CD14-positive monocyte (primary cell): ENCODE data around the gene ZDHHC14. TPM values are rescaled to one million over a fixed set of nuclear protein-coding genes. Genes with fewer than 3 reads are reported as not detected.

Experiments
- DNase-seq, 3 donors: peaks; one replicate each; pipeline ENCODE4 v3.0.0-alpha.2; 2011 to 2022
- H2AFZ ChIP-seq: 2 replicates; pipeline ENCODE4 v1.6.0; 2012; ENCODE audit warnings: mild to moderate bottlenecking, low read depth, low read length, inconsistent platforms; ENCODE audit not compliant: insufficient read depth, poor library complexity, severe bottlenecking
- H3K27ac ChIP-seq, 2 donors: 1 replicate in 1 of 2; 2 replicates in 1 of 2; pipeline ENCODE4 v1.5.1; 2012 to 2013; ENCODE audit warnings: low read length in 2 of 2, control low read depth in 1 of 2, inconsistent platforms in 1 of 2, low read depth in 1 of 2, mild to moderate bottlenecking in 1 of 2
- H3K27me3 ChIP-seq, 2 donors: one replicate each; pipeline versions ENCODE4 v1.6.0 to v1.6.1; 2011 to 2013; ENCODE audit warnings: low read length in 2 of 2; ENCODE audit not compliant: control insufficient read depth in 2 of 2, insufficient read depth in 2 of 2
- H3K36me3 ChIP-seq, 2 donors: replicated peaks in 1 of 2; 1 replicate in 1 of 2; 2 replicates in 1 of 2; pipeline versions ENCODE4 v1.5.1 to v1.6.1; 2012 to 2013; ENCODE audit warnings: low read length in 2 of 2, control low read depth in 1 of 2, inconsistent platforms in 1 of 2, mild to moderate bottlenecking in 1 of 2; ENCODE audit not compliant: insufficient read depth in 2 of 2, control insufficient read depth in 1 of 2
- H3K4me1 ChIP-seq, 2 donors: 1 replicate in 1 of 2; 2 replicates in 1 of 2; pipeline versions ENCODE4 v1.5.1 to v1.6.1; 2012 to 2013; ENCODE audit warnings: low read length in 2 of 2, control low read depth in 1 of 2, inconsistent platforms in 1 of 2, mild to moderate bottlenecking in 1 of 2, moderate library complexity in 1 of 2; ENCODE audit not compliant: insufficient read depth in 2 of 2, control insufficient read depth in 1 of 2
- H3K4me2 ChIP-seq: replicated peaks from 2 replicates; pipeline ENCODE3; 2012; ENCODE audit warnings: low read length, moderate library complexity, mild to moderate bottlenecking; ENCODE audit not compliant: poor library complexity, severe bottlenecking; ENCODE audit errors: extremely low read depth
- H3K4me3 ChIP-seq, 3 experiments: fragments of 200-600 bp in 1 of 3; sonication (generic) in 1 of 3; replicated peaks in 1 of 3; 1 replicate in 2 of 3; 2 replicates in 1 of 3; pipeline ENCODE4 v1.5.1; 2011 to 2013; ENCODE audit warnings: low read length in 3 of 3, mild to moderate bottlenecking in 3 of 3, control low read depth in 2 of 3, low read depth in 2 of 3, inconsistent platforms in 1 of 3, moderate library complexity in 1 of 3
- H3K79me2 ChIP-seq: 2 replicates; pipeline ENCODE4 v1.6.0; 2012; ENCODE audit warnings: mild to moderate bottlenecking, control low read depth, inconsistent platforms, low read length, moderate library complexity; ENCODE audit not compliant: insufficient read depth
- H3K9ac ChIP-seq: 2 replicates; pipeline ENCODE4 v1.6.0; 2017; ENCODE audit warnings: low read length, mild to moderate bottlenecking; ENCODE audit not compliant: insufficient read depth, poor library complexity, severe bottlenecking
- H3K9me3 ChIP-seq, 2 donors: replicated peaks in 1 of 2; 1 replicate in 1 of 2; 2 replicates in 1 of 2; pipeline versions ENCODE4 v1.5.1 to v1.6.1; 2012 to 2013; ENCODE audit warnings: low read length in 2 of 2, control low read depth in 1 of 2; ENCODE audit not compliant: control insufficient read depth in 1 of 2, insufficient read depth in 1 of 2
- H4K20me1 ChIP-seq: 2 replicates; pipeline ENCODE4 v1.6.0; 2012; ENCODE audit warnings: mild to moderate bottlenecking, low read length, control low read depth, moderate library complexity; ENCODE audit not compliant: insufficient read depth
- H3K27ac Mint-ChIP-seq, 7 donors: one replicate each; pipeline ENCODE4 v1.8.0; 2020; ENCODE audit warnings: mild to moderate bottlenecking in 7 of 7, mixed read lengths in 7 of 7, moderate library complexity in 6 of 7, inconsistent platforms in 2 of 7
- H3K27me3 Mint-ChIP-seq, 3 donors: one replicate each; pipeline ENCODE4 v1.8.0; 2021 to 2022; ENCODE audit warnings: low read depth in 3 of 3, mild to moderate bottlenecking in 3 of 3, mixed read lengths in 3 of 3, moderate library complexity in 3 of 3, inconsistent platforms in 1 of 3
- H3K36me3 Mint-ChIP-seq, 2 donors: one replicate each; pipeline ENCODE4 v1.8.0; 2020; ENCODE audit warnings: mixed read lengths in 2 of 2, inconsistent platforms in 1 of 2, mild to moderate bottlenecking in 1 of 2
- H3K4me1 Mint-ChIP-seq: one replicate; pipeline ENCODE4 v1.8.0; 2020; ENCODE audit warnings: mild to moderate bottlenecking, mixed read lengths
- H3K4me3 Mint-ChIP-seq, 2 donors: one replicate each; pipeline ENCODE4 v1.8.0; 2020; ENCODE audit warnings: mild to moderate bottlenecking in 2 of 2, mixed read lengths in 2 of 2, moderate library complexity in 1 of 2
- H3K9me3 Mint-ChIP-seq, 7 donors: one replicate each; pipeline ENCODE4 v1.8.0; 2020 to 2022; ENCODE audit warnings: mixed read lengths in 7 of 7, mild to moderate bottlenecking in 6 of 7, moderate library complexity in 6 of 7, inconsistent platforms in 2 of 7
- WGBS: methylation state at CpG from one replicate; pipeline ENCODE4 v1.1.5; 2013; ENCODE audit warnings: missing lambda C conversion rate; ENCODE audit not compliant: insufficient coverage; 5-methylcytosine and 5-hydroxymethylcytosine counted together
- intact Hi-C, 2 donors: fragments of 100-400 bp; cut with micrococcal nuclease; formaldehyde crosslinking; loops; one replicate each; pipeline versions ENCODE4 v1.15.0 to v1.15.1; 2023
- polyA plus RNA-seq, 3 donors: library from polyadenylated mRNA; depleted of rRNA in 1 of 3; unstranded in 2 of 3; stranded (reverse) in 1 of 3; fragments of 300-500 nt in 2 of 3; fragments of >200 nt in 1 of 3; fragmentation: Illumina TruSeq in 2 of 3; gene quantifications; 1 replicate in 2 of 3; 2 replicates in 1 of 3; pipeline ENCODE4 v1.2.3, GENCODE V29; 2012 to 2021
- TF ChIP-seq, protein P1 (sequence below): fragments of 200-600 bp; IDR thresholded peaks from one replicate; pipeline ENCODE4 v1.8.0; 2022; ENCODE audit warnings: antibody characterized with exemption, mild to moderate bottlenecking

The ZDHHC14 gene
- polyA plus RNA-seq, 3 donors = 0.30 to 1.7 (median 0.93) TPM

DNA sequence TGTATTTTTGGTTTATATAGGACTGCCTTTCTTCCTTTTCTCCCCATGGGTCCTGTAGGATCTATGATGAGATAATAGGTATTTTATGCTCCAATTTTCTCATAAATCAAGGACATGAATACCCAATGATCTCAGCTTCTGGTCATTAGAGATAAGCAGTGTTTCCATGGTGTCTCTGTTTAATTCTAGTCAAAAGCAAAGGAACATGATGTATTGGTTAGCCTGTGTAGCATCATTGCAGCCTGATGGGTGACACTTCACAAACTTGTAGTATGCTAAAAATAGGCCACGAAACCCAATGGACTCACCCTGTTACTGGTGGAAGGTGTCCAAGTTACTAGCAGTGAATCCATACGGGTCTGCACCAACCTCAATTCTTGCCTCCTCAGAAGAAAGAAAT is 325.9 kb downstream of the ZDHHC14 start:
- Histone ChIP-seq H3K9ac (no peak overlapping the region), H3K36me3 (no peaks in the 10 kb centered on the region), H2AFZ (no peak overlapping the region), H3K4me1 (no peaks in the 10 kb centered on the region), H3K9me3 (no peaks in the 10 kb centered on the region), H3K79me2 (no peaks in the 10 kb centered on the region), H3K4me3 (no peak overlapping the region), H3K27me3 (no peaks in the 10 kb centered on the region), H3K4me2 (no peak overlapping the region), H3K27ac (no peak overlapping the region), H4K20me1 (no peaks in the 10 kb centered on the region)
- intact Hi-C loops = no loop called here
- no peaks in the 10 kb centered on the region for H3K36me3 Mint-ChIP-seq
- peaks cover 0 to 2% (median 1%) of the 10 kb centered on the region in 3 donors for H3K27me3 Mint-ChIP-seq
- peaks cover 0 to 4% (median 0%) of the 10 kb centered on the region in 7 donors for H3K9me3 Mint-ChIP-seq
- DNase-seq = no peak
- H3K4me1 Mint-ChIP-seq = no peaks in the 10 kb centered on the region
- no peak overlapping the region for H3K4me3 Mint-ChIP-seq
- no CpG with 5 or more reads among the region's 2 CpGs for WGBS
- H3K27ac Mint-ChIP-seq = no peak overlapping the region
- TF ChIP-seq, protein P1, sequence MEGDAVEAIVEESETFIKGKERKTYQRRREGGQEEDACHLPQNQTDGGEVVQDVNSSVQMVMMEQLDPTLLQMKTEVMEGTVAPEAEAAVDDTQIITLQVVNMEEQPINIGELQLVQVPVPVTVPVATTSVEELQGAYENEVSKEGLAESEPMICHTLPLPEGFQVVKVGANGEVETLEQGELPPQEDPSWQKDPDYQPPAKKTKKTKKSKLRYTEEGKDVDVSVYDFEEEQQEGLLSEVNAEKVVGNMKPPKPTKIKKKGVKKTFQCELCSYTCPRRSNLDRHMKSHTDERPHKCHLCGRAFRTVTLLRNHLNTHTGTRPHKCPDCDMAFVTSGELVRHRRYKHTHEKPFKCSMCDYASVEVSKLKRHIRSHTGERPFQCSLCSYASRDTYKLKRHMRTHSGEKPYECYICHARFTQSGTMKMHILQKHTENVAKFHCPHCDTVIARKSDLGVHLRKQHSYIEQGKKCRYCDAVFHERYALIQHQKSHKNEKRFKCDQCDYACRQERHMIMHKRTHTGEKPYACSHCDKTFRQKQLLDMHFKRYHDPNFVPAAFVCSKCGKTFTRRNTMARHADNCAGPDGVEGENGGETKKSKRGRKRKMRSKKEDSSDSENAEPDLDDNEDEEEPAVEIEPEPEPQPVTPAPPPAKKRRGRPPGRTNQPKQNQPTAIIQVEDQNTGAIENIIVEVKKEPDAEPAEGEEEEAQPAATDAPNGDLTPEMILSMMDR = no peak

DNA sequence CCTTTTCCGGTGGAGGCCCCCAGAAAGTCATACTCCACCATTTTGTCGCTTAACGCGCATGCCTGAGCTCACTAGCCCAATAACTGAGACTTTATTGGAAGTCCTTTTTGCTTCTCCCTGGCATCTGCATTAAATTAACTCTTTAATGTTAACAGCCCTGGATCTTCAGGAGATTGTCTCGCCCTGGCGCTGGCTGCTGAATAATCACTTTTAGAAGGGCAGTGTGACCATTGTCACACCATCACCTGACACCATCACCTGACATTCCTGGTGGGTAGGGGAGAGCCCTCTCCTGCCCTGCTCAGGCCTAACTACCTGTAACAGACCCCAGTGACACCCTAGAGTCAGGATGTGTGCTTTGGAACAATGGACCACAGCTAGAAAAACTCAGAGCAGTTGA is 326.6 kb downstream of the ZDHHC14 start:
- peaks cover 0 to 4% (median 0%) of the 10 kb centered on the region in 7 donors for H3K9me3 Mint-ChIP-seq
- Histone ChIP-seq H3K9ac (no peak overlapping the region), H3K9me3 (no peaks in the 10 kb centered on the region), H3K79me2 (no peaks in the 10 kb centered on the region), H3K36me3 (no peaks in the 10 kb centered on the region), H3K4me3 (no peak overlapping the region), H3K27me3 (no peaks in the 10 kb centered on the region), H3K4me1 (no peaks in the 10 kb centered on the region), H3K27ac (no peak overlapping the region), H4K20me1 (no peaks in the 10 kb centered on the region), H3K4me2 (no peak overlapping the region), H2AFZ (no peak overlapping the region)
- H3K27ac Mint-ChIP-seq = no peak overlapping the region
- H3K36me3 Mint-ChIP-seq = no peaks in the 10 kb centered on the region
- DNase-seq = no peak
- peaks cover 0 to 2% (median 1%) of the 10 kb centered on the region in 3 donors for H3K27me3 Mint-ChIP-seq
- no peak overlapping the region for H3K4me3 Mint-ChIP-seq
- intact Hi-C loops = no loop called here
- WGBS = 44% methylated on average over 4 of the region's 6 CpGs
- TF ChIP-seq, protein P1 = no peak
- no peaks in the 10 kb centered on the region for H3K4me1 Mint-ChIP-seq
